Measurements from ENCODE around the gene MGMT.

DNA sequence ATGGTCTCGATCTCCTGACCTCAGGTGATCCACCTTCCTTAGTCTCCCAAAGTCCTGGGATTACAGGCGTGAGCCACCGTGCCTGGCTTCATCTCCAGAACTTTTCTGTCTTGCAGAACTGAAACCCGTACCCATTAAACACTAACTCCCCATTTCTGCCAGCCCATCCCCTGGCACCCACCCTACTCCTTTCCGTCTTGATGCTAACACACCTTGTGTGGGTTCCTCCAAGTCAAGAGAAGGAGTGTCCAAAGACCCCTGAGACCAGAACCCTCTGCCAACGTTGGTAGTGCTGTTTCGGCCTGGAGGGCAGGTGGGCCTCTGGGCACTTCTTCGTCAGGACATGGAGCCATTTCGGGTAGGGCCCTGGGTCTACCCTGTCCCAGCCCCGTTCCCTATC lies 83.6 kb downstream of the MGMT start:
- TF ChIP-seq, protein P1, sequence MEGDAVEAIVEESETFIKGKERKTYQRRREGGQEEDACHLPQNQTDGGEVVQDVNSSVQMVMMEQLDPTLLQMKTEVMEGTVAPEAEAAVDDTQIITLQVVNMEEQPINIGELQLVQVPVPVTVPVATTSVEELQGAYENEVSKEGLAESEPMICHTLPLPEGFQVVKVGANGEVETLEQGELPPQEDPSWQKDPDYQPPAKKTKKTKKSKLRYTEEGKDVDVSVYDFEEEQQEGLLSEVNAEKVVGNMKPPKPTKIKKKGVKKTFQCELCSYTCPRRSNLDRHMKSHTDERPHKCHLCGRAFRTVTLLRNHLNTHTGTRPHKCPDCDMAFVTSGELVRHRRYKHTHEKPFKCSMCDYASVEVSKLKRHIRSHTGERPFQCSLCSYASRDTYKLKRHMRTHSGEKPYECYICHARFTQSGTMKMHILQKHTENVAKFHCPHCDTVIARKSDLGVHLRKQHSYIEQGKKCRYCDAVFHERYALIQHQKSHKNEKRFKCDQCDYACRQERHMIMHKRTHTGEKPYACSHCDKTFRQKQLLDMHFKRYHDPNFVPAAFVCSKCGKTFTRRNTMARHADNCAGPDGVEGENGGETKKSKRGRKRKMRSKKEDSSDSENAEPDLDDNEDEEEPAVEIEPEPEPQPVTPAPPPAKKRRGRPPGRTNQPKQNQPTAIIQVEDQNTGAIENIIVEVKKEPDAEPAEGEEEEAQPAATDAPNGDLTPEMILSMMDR (IDR thresholded peaks at IDR 0.05), result no peak
- no peak for TF ChIP-seq POLR2A (IDR thresholded peaks at IDR 0.05)
